ENCODE data around the gene MAP4.
"Not testable (repeated sequence)": the region's sequence is repeated elsewhere in the genome, so short reads cannot be mapped to it uniquely, and the experiment has no call there.

MAP4 gene

GRCh38 chr3:47891613-47892005 is 124.6 kb downstream of the MAP4 start:
- no peak for DNase-seq

GRCh38 chr3:47890828-47891612 is 125.2 kb downstream of the MAP4 start:
- no peak for DNase-seq

DNA sequence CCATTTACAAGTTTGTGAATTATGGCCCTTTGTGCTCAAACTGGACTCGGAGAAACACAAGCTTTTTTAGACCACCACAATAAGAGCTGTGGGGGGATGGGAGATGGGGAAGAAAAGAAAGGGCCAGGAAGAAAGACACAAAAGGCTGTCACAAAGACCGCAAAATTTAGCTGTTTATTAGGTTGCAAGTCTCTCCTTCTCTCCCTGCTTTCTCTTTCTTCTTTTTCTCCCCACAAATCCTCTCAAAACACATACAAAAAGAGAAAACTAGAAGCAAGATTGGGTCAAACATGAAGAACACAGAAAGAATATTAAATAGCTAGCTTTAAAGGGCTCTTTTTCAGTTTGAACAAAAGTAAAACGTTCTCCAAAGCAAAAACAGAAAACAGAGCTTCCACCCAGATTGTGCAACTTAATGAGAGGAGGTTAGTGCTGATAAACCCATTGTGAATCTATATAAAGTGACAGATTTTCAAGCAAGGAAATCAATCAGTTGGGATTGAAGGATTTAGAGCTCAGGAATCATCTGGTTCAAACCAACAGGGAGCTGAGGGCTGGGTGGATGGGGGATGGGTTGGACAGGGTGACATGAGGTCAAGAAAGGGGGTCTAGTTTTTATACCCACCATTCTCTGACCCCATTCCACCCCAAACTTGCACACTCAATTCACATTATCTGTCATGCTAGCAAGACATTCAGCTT is 125.9 kb downstream of the MAP4 start:
- DNase-seq, result no peak

DNA sequence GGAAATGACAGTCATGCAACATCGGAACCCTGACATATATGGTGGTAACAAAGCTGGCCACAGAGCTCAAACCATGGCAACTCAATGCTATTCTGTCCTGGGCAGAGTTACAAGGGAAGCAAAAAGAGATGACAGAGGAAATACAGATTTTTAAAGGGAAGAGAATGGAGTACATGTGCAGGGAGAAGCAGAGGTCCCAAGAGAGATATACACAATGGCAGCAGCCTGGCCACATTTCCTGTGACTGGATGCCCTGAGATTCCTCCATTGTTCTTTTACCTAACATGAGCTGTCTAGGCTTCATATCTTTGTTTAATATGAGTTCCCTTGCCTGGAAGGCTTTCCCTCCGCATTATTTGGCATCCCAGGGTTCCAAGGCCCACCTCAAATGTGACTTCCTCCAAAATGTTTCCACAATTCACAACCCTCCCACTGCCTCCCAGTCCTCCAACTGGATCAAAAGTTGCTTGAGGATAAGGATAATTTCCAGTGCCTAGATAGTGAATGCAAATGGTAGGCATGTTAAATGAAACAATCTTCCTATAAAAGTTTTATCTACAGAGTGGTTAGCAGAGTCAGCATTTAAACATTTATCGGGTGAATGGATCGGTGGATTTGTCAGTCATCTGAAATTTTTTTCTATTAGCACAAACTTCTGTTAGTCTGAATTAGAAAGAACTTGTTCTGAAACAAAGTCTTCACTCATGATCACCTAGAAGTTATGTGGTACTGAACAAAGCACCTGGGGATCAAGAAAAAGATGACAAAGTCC is 127.0 kb downstream of the MAP4 start:
- DNase-seq, result no peak

- DNase-seq, result not testable (repeated sequence)
Measured at GRCh38 chr3:47887991-47888390, 128.2 kb downstream of the MAP4 start.

GRCh38 chr3:47885168-47885567 is 131.0 kb downstream of the MAP4 start:
- no peak for DNase-seq

DNA sequence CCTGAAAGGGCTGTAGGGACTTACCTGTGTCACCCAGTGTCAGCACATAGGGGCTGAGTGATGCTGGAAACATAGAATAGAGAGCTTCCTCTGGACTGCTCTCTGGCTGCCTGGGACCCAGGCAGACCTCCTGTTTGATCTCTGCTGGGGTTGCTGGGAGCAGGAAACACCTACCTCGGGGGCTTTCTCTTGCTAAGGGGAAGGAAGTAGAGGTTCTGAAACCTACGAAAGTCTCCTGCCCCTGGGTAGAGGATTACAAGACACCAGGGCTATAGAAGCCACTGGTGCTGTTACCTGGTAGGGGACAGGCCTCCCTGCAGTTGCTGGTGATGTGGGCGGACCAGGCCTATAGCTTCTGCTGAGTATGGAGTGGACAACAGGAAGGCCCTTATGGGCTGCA is 131.6 kb downstream of the MAP4 start:
- DNase-seq, result no peak

GRCh38 chr3:47882338-47882737 is 133.9 kb downstream of the MAP4 start:
- DNase-seq, result no peak

- DNase-seq, result no peak
Measured at GRCh38 chr3:47877719-47878118, 138.5 kb downstream of the MAP4 start.

GRCh38 chr3:47877290-47877689 is 138.9 kb downstream of the MAP4 start:
- DNase-seq, result no peak

GRCh38 chr3:47874913-47875312 is 141.3 kb downstream of the MAP4 start:
- DNase-seq, result no peak

DNA sequence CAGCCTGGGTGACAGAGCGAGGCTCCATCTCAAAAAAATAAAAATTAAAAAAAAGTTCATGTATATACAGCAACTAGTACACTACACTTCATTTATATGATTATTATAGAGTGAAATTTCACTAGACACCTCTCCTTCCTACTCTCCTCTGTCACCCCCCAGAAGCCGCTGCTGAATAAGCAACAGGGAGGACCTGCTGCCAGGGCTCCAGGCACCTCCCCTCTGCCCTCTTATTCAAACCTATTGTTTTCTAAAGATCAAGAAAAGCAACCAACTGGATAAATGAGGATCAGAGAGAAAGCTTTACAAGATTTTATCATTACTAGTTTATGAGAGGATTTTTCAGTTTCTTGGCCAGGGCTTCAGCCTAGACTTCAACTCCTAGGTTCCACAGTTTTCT is 141.8 kb downstream of the MAP4 start:
- no peak for DNase-seq

- DNase-seq, result no peak
Measured at GRCh38 chr3:47872916-47873315, 143.3 kb downstream of the MAP4 start.

GRCh38 chr3:47871389-47871788 is 144.8 kb downstream of the MAP4 start:
- DNase-seq, result no peak

DNA sequence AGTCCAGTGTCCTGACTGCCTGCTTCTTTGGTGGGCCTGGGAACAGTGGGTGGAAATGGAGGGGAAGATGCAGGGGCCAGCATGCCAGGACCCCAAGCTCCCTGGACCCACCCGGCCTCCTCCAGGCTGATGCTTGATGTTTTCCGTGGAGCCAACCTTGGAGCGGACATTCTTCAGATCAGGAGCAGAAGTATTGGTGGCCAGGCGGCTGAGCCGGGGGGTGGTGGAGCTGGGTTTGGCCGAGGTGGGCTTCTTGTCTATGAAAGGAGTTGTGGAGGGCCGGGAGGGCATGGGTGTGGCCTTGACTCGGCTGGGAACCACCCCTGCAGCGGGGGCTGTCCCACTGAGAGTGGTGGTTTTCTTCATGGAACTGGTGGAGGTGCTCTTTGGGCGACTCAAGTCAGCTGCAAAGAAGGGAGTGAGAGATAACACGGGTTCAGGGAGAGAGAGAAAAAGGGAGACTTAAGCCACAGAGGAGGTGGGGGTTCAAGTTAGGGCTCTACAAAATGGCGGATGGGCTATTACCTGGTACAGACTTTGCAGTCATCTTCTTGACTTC is 145.4 kb downstream of the MAP4 start:
- no peak for DNase-seq

- no peak for DNase-seq
Measured at GRCh38 chr3:47870156-47870555, 146.1 kb downstream of the MAP4 start.

DNA sequence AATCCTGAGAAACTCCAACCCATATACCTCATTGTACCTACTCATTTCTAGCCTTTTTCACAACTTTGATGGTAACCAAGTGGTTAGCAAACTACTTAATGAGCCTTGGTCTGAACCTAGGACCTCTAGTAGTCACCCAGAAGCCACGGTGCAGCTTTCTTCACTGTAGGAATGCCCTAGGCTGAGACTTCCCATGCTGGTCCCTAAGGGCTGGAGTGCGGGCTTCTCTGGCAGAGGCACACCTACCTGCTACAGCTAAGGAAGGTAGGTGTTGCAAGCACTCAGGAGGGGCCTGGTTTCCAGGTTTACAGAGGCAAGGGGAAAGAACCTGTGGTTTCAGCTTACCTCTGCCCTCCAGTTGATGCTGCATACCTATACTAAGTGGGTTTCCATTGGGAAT is 147.9 kb downstream of the MAP4 start:
- DNase-seq, result no peak

DNA sequence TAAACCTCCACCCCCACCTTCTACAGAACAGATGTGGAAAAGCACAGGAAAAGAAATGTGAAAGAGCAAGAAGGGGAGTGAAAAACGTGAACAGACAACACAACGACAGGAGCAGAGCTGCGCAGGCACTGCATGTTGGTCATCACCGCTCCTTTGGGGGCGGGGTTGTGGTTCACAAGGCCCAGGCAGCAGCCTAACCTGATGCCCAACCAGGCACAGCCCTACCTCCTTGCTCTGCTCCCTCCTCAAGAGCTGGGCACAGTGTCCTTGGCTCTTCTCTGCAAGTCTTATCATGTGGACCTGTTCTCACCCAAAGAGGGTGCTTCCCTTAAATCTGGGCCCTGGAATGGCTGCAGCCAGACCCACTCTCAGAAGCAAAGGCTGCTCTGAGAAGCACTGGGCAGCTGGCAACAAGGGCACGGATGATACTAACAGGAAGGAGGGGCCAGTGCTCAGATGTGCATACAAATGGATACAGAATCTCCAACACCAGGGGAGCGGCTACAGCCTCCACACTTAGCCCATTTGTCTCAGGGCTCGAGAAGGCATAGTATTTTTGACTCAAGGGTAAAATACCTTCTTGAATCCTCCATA is 148.7 kb downstream of the MAP4 start:
- DNase-seq, result no peak

GRCh38 chr3:47865192-47865591 is 151.0 kb downstream of the MAP4 start:
- DNase-seq, result no peak

GRCh38 chr3:47863391-47864128 is 152.7 kb downstream of the MAP4 start:
- DNase-seq, result no peak

- no peak for DNase-seq
Measured at GRCh38 chr3:47859956-47860605, 156.1 kb downstream of the MAP4 start.

DNA sequence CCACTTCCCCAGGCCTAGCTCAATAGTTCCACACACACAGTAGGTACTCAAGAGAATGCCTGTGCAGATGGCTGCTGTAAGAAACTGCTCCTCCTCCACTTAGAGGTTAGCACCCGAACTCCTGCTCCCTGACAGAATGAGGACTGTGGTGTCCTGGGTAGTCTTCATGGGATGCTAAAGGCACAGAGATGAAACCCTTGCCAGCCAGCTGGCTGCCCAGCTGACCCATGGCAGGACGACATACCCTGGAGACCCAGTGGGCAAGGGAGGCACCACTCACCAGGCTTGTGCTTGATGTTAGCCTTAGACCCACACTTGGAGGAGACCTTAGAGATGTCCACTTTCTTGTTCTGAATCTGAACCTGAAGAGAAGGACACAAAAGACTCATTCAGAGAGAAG is 159.1 kb downstream of the MAP4 start:
- DNase-seq, result no peak

Measured in activated CD4-positive, alpha-beta T cell treated with anti-CD3 and anti-CD28 coated beads, Interleukin-2, amount 50 U/mL, for 16 hours (primary cell).